Measurements from ENCODE around the gene KLC3.

The KLC3 gene

GRCh38 chr19:45358213-45358792, 17.8 kb downstream of the KLC3 start:
- no peak overlapping the region for H3K4me3 ChIP-seq (ENCODE audit: low read depth in 1 of 2, low read length in 1 of 2)
- no peak overlapping the region for H3K27ac ChIP-seq
- H3K4me1 ChIP-seq (ENCODE audit: control insufficient read depth in 1 of 2, insufficient read depth in 1 of 2, low read depth in 1 of 2, low read length in 1 of 2) = no peaks in the 10 kb centered on the region
- H3K36me3 ChIP-seq = peaks cover 5% of the 10 kb centered on the region
- H3K9me3 ChIP-seq = no peaks in the 10 kb centered on the region
- no peaks in the 10 kb centered on the region for H3K27me3 ChIP-seq
- TF ChIP-seq CTCF (IDR thresholded peaks at IDR 0.05) = no peak

GRCh38 chr19:45361608-45362007, 21.1 kb downstream of the KLC3 start:
- no peak for TF ChIP-seq CTCF (IDR thresholded peaks at IDR 0.05)
- H3K27ac ChIP-seq = no peak overlapping the region
- H3K27me3 ChIP-seq = no peaks in the 10 kb centered on the region
- no peak overlapping the region for H3K4me3 ChIP-seq (ENCODE audit: low read depth in 1 of 2, low read length in 1 of 2)
- H3K9me3 ChIP-seq = no peaks in the 10 kb centered on the region
- H3K36me3 ChIP-seq = peaks cover 7% of the 10 kb centered on the region
- H3K4me1 ChIP-seq (ENCODE audit: control insufficient read depth in 1 of 2, insufficient read depth in 1 of 2, low read depth in 1 of 2, low read length in 1 of 2) = no peaks in the 10 kb centered on the region

GRCh38 chr19:45362291-45362690, 21.7 kb downstream of the KLC3 start:
- no peaks in the 10 kb centered on the region for H3K9me3 ChIP-seq

GRCh38 chr19:45363861-45364459, 23.4 kb downstream of the KLC3 start:
- H3K9me3 ChIP-seq = no peaks in the 10 kb centered on the region

More at GRCh38 chr19:45362291-45362690, 21.7 kb downstream of the KLC3 start:
- H3K4me1 ChIP-seq (ENCODE audit: control insufficient read depth in 1 of 2, insufficient read depth in 1 of 2, low read depth in 1 of 2, low read length in 1 of 2) = no peaks in the 10 kb centered on the region
- no peak for TF ChIP-seq CTCF (IDR thresholded peaks at IDR 0.05)
- H3K27me3 ChIP-seq = no peaks in the 10 kb centered on the region
- no peak overlapping the region for H3K4me3 ChIP-seq (ENCODE audit: low read depth in 1 of 2, low read length in 1 of 2)
- no peak overlapping the region for H3K27ac ChIP-seq
- peaks cover 7% of the 10 kb centered on the region for H3K36me3 ChIP-seq

GRCh38 chr19:45364696-45365095, 24.1 kb downstream of the KLC3 start:
- no peaks in the 10 kb centered on the region for H3K27me3 ChIP-seq
- H3K4me3 ChIP-seq (ENCODE audit: low read depth in 1 of 2, low read length in 1 of 2) = no peak overlapping the region
- no peak for TF ChIP-seq CTCF (IDR thresholded peaks at IDR 0.05)
- H3K9me3 ChIP-seq = no peaks in the 10 kb centered on the region
- peaks cover 7% of the 10 kb centered on the region for H3K36me3 ChIP-seq
- no peak overlapping the region for H3K27ac ChIP-seq
- H3K4me1 ChIP-seq (ENCODE audit: control insufficient read depth in 1 of 2, insufficient read depth in 1 of 2, low read depth in 1 of 2, low read length in 1 of 2) = peaks cover 0 to under 1% of the 10 kb centered on the region in 2 experiments

More at GRCh38 chr19:45363861-45364459, 23.4 kb downstream of the KLC3 start:
- no peaks in the 10 kb centered on the region for H3K4me1 ChIP-seq (ENCODE audit: control insufficient read depth in 1 of 2, insufficient read depth in 1 of 2, low read depth in 1 of 2, low read length in 1 of 2)
- H3K4me3 ChIP-seq (ENCODE audit: low read depth in 1 of 2, low read length in 1 of 2) = no peak overlapping the region
- peaks cover 7% of the 10 kb centered on the region for H3K36me3 ChIP-seq
- TF ChIP-seq CTCF (IDR thresholded peaks at IDR 0.05) = no peak
- no peak overlapping the region for H3K27ac ChIP-seq
- H3K27me3 ChIP-seq = no peaks in the 10 kb centered on the region

All from neutrophil (primary cell).